ENCODE results near the gene UBXN4.
A peak's percentile ranks its signal among the peaks of the same experiment; 100 is the strongest.
"Not testable (repeated sequence)": the region's sequence is repeated elsewhere in the genome, so short reads cannot be mapped to it uniquely, and the experiment has no call there.

The UBXN4 gene, protein sequence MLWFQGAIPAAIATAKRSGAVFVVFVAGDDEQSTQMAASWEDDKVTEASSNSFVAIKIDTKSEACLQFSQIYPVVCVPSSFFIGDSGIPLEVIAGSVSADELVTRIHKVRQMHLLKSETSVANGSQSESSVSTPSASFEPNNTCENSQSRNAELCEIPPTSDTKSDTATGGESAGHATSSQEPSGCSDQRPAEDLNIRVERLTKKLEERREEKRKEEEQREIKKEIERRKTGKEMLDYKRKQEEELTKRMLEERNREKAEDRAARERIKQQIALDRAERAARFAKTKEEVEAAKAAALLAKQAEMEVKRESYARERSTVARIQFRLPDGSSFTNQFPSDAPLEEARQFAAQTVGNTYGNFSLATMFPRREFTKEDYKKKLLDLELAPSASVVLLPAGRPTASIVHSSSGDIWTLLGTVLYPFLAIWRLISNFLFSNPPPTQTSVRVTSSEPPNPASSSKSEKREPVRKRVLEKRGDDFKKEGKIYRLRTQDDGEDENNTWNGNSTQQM

DNA sequence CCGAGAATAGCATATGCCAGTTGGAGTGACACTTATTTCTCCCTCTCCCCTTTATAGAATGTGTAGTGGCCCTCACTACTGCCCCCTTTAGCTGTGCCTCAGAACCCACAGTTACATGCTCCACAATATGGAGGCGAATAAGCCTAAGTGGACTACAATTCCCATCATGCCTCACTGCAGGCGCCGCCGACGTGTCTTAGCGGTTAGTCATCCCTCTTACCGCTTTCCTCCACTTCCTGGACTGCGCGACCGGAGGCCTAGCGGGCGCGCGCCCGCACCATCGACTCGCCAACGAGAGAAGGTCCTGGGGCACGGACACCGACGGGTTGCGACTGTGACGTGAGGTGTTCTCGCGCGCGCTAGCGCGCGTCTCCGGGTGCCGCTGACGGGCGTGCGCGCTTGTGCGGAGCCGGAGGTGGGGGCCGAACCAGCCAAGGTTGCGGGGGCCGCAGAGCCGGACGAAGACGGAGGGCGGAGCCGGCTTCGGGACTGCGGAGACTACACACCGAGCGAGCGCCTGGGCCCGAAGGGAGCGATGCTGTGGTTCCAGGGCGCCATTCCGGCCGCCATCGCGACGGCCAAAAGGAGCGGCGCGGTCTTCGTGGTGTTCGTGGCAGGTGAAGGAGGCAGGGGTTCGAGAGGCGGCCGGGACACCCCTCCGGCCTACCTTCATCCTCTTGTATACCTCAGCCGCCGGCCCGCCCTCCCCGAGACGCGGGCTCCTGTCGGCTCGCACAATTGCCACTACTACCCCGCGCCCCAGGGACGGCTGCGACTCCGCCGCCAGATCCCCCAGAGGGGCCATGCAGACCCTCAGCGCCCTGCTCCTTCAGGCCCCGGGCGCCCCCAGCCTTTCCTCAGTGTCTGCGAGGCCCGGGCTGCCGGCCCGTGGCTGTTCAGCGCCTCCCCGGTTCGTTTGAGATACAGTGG, at the start of gene UBXN4:
Gene UBXN4, plus strand, starts transcription at position 461 of the 930 bp plus-strand sequence. Its CDS starts 75 bp downstream, at position 536.
- intact Hi-C loops (cut with DNase I), result loop anchor here (5.0 kb wide), 2 partner anchors 209 to 689 kb away; partner anchors contain the start of genes R3HDM1, RAB3GAP1 and ZRANB3

DNA sequence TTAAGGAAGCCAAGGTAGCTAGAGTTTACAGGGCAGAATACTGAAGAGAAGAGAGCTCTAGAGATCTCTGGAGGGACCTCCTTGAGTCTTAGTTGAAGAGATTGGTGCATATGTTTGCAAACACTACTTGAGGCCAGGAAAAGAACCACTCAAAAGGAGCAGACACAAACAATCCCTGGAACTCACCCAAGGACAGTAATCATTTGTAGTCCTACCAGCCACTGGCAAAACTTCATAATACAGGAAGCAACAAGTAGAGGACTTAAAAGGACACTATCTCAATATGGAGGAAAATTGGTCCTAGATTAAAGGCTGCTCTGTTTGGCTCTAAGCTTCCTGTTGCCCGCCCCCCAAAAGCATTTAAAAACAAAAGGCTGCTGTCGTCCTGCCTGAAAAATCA, 46.9 kb upstream of the UBXN4 start:
- no peak for DNase-seq
- intact Hi-C loops (cut with DNase I), result no loop called here

More for the DNA sequence above, at the start of gene UBXN4:
- peak; percentile 91 to 99 (median 97) for DNase-seq

DNA sequence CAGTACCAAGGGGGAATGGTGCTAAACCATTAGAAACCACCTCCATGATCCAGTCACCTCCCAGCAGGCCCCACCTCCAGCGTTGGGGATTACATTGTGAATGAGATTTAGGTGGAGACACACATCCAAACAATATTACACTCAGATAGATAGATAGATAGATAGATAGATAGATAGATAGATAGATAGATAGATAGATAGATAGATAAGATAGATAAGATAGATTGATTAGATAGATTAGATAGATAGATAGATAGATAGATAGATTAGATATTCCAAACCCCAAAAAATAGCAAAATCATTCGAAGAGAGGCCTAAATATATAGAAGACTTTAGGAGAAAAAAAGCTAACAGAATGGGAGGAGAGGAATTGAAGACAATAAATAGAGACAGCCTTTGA, 42.8 kb upstream of the UBXN4 start:
- intact Hi-C loops (cut with DNase I), result no loop called here
- DNase-seq, result no peak

DNA sequence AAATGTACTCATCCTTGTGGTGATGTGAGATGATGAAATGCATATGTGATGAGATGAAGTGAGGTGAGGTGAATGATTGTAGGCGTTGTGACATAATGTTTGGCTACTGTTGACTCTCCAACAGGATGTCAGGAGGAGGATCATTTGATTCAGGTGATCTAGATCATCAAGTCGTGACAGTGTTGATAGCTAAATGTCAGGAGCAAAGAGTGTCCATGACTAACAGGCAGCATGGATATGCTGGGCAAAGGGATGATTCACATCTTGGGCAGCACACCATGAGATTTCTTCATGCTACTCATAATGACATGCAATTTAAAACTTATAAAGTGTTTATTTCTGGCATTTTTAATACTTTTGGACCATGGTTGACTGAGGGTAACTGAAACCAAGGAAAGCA, 40.2 kb upstream of the UBXN4 start:
- intact Hi-C loops (cut with DNase I), result loop anchor here (10.0 kb wide), 1 partner anchor 707 kb away; no protein-coding TSS in a partner anchor
- no peak for DNase-seq

DNA sequence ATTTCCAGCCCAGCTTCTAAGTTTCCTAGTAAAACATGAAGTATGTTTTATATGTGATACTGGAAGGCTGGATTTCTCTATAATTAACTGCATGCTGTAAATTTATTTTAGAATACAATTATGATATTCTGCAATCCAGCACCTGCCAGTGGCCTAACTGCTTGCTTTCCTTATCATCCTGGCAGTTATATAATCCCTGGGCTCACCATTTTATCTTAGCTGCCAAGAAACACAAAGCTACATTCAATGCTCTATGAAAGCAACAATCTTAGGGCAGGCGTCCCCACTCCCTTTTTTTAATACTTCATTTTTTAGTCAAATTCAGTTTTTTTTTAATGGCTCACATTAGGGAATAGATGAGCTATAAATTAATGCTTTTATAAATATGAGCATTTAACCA, 38.4 kb upstream of the UBXN4 start:
- no peak for DNase-seq
- intact Hi-C loops (cut with DNase I), result loop anchor here (10.0 kb wide), 1 partner anchor 708 kb away; no protein-coding TSS in a partner anchor

DNA sequence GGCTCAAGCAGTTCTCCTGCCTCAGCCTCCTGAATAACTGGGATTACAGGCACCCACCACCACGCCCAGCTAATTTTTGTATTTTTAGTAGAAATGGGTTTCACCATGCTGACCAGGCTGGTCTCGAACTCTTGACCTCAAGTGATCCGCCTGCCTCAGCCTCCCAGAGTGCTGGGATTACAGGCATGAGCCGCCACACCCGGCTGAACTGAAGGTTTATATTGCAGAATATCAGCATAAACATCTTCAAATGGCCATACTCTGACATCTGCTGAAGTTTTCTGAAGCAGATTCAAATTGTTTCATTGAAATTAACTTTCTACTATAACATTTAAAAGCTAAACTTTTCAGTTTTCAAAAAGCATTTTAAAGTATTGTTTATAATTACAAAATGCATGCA, 37.6 kb upstream of the UBXN4 start:
- DNase-seq, result not testable (repeated sequence)
- intact Hi-C loops (cut with DNase I), result loop anchor here (10.0 kb wide), 1 partner anchor 709 kb away; no protein-coding TSS in a partner anchor

DNA sequence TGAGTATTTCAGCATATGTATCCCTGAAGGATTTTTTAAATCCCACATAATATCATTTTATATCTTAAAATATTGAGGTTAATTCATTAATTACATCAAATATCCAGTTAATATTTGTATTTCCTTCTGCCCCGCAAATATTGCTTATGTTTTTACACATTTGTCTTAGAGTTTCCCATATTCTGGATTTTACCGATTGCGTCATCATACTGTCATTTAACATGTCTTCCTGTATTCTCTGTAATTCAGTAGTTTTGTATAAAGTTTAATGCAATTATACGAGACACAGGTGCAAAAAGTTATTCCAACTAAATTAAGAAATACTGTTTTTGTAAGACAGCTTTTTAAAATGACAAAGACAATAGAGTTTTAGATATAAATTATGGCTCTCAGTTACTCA, 33.5 kb upstream of the UBXN4 start:
- DNase-seq, result no peak
- intact Hi-C loops (cut with DNase I), result loop anchor here (10.0 kb wide), 1 partner anchor 713 kb away; no protein-coding TSS in a partner anchor

DNA sequence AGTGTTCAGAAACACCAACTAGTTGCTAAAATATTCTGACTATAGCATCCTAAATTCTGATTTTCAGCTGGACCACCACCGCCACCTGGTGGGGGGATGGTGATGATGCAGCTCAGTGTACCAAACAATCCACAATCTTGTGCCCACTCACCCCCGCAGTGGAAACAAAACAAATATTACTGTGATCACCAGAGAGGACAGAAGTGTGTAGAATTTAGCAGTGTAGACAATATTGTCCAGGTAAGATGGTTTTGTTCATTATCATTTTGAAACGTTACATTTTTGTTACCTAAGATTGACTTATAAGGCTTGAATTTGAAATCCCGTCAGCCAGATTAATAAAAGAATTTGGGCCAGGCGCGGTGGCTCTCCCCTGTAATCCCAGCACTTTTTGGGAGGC, 31.7 kb upstream of the UBXN4 start:
- DNase-seq, result peak; percentile 4 to 90 (median 72)
- intact Hi-C loops (cut with DNase I), result loop anchor here (10.0 kb wide), 1 partner anchor 715 kb away; no protein-coding TSS in a partner anchor

DNA sequence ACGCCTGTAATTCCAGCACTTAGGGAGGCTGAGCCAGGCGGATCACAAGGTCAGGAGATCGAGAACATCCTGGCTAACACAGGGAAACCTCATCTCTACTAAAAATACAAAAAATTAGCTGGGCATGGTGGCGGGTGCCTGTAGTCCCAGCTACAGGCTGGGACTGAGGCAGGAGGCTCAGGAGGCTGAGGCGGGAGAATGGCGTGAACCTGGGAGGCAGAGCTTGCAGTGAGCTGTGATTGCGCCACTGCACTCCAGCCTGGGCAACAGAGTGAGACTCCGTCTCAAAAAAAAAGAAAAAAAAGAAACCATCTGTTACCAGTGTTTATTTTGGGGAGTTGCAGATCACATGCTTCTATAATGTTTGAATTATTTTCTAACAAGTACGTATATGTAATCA, 26.6 kb upstream of the UBXN4 start:
- DNase-seq; intact Hi-C loops (cut with DNase I): not testable (repeated sequence)

DNA sequence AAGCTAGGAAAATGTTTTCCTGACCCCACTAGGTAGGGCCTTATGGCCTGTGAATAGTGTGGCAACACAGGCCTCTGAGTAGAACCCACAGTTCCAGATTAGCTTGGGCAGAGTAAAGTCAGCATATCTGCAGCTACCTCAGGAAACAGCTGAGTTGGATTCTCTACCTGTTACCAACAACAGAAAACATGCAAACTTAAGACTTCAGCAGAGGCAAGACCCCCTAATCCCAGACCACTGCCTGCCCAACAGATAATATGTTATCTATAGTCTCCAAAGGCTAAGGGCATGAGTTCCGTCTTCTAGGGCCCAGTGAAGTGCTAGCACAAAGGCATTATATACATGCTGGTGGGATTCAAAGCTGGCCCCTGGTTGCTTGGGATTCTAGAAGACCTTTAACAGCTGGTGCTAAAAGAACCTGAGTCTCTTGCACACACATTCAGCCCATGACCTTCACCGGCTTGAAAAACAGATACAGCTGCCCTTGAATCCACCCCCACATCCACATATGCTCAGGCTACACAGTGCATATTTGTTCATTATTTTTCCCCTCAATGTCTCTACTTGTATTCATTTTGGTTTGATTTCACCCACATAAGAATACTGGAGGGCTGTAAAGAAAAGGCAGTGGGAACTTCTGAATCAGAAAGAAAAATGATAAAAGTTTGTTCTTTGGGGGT, 13.5 kb upstream of the UBXN4 start:
- no peak for DNase-seq
- intact Hi-C loops (cut with DNase I), result no loop called here

DNA sequence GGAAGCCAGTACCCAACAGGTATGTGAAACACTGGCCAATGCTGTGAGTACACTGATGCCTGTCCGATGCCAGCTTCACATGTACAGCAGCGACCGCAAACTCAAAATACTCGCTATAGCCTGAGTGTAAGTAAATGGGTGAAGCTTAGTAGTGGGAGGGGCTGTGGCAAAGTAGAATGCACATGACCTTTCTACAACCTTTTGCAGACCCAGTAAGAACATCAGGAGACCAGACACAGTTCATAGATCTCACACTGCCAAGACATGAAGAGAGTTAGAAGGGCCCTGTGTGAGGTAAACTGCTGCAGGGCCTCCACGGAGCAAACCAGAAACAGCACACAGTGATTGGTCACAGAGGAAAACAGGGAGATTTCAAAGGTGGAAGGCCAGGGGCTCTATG, 9.1 kb upstream of the UBXN4 start:
- DNase-seq, result no peak
- intact Hi-C loops (cut with DNase I), result no loop called here

DNA sequence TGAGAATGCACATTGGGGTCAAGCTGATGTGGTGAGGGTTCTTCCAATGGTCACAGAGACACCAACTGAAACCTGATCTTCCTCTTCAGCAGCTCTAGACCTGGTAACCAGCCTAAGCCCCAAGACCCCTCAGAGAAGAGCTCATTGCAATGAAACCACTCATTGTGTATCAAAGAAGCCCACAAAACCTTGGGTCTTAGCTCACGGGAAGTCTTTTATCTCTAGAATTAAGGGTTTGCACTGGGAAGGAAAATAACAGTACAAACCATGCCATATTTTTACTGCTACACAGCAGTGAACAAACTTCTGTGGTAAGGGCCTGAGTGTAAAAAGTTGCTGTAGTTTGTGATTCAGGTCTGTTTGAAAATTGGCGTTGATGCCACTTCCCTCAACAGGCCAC, 8.6 kb upstream of the UBXN4 start:
- no peak for DNase-seq
- intact Hi-C loops (cut with DNase I), result no loop called here

DNA sequence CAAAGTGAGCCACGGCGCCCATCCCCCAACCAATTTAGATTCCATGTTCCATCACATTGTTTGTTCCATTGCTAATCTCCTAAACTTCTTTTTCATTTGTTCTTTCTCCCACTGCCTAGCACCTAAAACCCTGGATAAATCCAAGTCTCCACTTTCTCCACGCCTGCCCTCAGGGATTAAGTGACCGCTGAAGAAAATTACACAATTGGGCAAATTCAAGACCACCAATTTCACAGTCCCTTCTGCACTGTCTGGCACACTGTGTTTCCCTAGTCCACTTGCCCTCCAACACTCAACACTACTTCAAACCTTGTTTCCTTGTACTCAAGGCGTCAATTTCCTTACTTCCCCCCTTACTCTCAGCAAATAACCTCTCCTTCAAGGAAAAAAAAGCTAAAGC, 5.1 kb upstream of the UBXN4 start:
- intact Hi-C loops (cut with DNase I), result no loop called here
- DNase-seq, result no peak

DNA sequence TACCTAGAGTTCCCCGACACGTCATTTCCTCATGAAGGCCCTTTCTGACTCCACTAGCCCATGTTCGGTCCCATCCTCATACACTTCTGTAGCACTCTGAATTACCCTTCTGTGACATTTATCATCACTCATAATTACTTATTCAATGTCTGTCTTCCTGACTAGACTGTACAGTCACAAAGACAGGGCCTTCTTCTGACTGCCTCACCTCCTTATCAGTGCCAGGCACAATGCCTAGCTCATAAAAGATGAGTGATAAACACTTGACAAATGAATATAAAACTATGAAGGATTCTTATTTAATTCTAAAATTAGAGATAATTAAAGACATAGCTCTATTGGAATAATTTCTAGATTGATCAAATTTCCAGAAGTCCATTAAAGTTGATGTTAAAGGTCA, 1.4 kb upstream of the UBXN4 start:
- no peak for DNase-seq
- intact Hi-C loops (cut with DNase I), result loop anchor here (5.0 kb wide), 2 partner anchors 208 to 688 kb away; partner anchors contain the start of genes R3HDM1, RAB3GAP1 and ZRANB3

DNA sequence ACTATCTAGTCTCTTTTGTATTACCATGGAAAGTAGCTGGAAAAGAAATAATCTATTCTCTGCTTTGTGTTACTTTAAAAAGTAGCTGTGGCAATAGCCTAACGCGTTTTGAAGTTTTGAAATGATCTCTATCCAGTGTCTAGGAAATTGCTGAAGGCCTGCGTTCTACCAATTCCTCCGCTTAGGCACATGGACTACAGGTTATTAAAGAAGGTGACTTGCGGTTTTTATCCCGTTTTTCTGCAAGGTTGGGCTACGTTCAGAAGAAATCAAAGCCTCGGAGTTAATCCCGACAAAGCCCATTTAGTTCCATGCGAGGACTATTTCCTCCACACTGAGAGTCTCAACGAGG, 636 bp upstream of the UBXN4 start:
- intact Hi-C loops (cut with DNase I), result loop anchor here (5.0 kb wide), 2 partner anchors 209 to 689 kb away; partner anchors contain the start of genes R3HDM1, RAB3GAP1 and ZRANB3

DNA sequence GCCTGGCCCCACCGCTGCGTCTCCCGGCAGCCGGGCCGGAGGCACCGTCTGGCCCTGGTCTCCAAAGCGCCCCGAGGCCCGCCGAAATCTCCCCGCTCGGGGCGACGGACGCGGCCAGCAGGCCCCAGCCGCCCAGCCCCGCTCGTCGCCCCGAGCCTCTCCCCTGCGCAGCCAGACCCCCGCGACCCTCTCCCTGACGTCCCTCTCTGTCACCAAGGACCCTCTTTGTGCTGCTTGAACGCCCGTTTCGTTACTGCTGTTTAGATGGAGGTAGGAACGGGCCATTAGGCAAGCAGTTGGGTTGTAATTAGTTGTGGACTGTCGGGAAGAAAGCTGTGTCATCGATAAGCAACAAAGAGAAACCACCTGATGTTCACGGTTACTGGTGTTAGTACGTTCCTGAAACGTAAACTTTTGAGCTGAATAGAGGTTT, 686 bp downstream of the UBXN4 start:
- DNase-seq, result peak in 22 of 42 donors; percentile 4 to 61 (median 28)
- intact Hi-C loops (cut with DNase I), result loop anchor here (5.0 kb wide), 2 partner anchors 210 to 690 kb away; partner anchors contain the start of genes R3HDM1, RAB3GAP1 and ZRANB3

More for the DNA sequence above, 636 bp upstream of the UBXN4 start:
- DNase-seq, result peak in 1 of 42 donors; percentile 1

DNA sequence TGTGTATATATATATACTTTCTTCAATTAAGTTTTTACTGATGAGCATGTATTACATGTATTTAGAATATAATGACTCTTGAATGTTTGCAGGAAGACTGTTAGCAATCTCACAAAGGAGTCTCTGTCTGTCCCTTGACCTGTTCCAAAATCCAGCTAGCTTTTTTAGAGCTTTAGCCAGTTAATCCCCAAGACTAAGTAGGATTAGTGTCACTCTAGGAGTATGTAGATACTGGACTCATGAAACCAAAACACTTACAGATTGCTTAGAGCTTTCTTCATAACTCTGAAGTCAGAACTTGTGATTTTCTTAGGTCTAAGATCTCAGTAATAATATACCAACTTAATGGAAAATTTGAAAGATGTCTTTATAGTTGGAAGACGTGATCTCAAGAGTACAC, 2.2 kb downstream of the UBXN4 start:
- DNase-seq, result no peak
- intact Hi-C loops (cut with DNase I), result loop anchor here (5.0 kb wide), 2 partner anchors 212 to 692 kb away; partner anchors contain the start of genes R3HDM1, RAB3GAP1 and ZRANB3

DNA sequence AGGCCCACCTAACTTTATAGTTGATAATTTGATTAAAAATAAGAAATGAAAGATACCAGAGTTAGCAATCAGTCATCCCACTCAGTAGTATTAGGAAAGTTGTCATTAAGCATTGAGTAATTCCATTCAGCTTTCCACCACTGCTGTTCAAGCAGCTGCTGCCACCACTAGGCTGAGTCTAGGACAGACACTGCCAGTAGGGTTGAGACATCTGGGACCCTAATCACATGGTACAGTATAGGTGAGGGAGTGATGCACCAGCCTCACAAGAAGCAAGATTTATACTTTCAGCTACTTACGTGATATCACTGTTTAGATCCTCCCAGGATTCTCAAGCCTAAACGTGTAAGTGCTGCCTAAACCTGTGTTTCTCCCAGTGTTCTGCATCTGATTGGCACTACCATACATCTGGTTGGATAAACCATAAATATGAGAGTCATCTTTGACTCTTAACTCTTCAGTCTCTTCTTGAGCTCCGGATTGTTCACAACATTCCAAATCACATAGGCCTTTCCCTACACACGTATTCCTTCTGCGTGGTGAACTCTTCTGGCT, 3.2 kb downstream of the UBXN4 start:
- intact Hi-C loops (cut with DNase I), result loop anchor here (5.0 kb wide), 2 partner anchors 213 to 693 kb away; partner anchors contain the start of genes R3HDM1, RAB3GAP1 and ZRANB3
- DNase-seq, result peak in 17 of 42 donors; percentile 8 to 61 (median 17)

Data from head of caudate nucleus (tissue), 42 donors.